Kasumi-1 (cell line): ENCODE data around the gene FAM83D.
"Not testable (repeated sequence)": the region's sequence is repeated elsewhere in the genome, so short reads cannot be mapped to it uniquely, and the experiment has no call there.

ENCODE experiments used
- DNase-seq, 2 experiments: peaks; one replicate each; lab custom pipeline; 2025; lab: John Stamatoyannopoulos, UW

FAM83D gene

DNA sequence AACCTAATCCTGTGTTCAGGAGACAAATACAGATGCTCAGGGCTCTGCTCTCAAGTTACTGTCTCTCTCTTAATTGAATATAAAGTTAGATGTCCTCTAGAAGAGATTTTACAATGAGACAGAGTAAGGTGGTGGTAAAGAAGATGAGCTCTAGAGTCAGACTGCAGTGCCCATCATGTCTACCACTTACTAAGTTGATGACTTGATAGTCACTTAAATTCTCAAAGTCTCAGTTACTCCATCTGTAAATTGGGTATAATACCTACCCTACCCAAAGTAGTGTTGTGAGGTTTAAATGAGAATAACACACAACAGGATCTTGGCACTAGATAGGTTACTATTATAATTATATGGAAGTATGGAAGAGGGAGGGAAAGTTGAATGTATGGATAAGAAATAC is 37.5 kb downstream of the FAM83D start:
- no peak for DNase-seq

DNA sequence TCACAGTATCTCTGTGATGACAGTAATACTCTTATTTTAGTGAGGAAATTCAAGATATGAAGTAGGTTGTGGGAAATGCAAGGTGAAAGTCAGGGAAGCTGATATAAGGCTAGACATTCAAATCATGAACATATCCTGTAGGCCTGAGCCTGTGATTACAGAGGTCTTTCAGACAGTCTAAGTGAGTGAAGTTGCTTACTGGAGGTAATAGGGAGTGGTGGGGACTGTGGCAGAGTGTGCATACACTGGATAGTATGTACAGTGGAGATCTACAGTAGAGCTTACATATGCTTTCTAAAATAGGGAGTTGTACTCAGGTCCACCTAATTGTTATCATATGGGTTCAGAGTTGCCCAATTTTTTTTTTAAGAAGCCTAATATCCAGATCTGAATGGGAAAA is 39.0 kb downstream of the FAM83D start:
- no peak for DNase-seq

DNA sequence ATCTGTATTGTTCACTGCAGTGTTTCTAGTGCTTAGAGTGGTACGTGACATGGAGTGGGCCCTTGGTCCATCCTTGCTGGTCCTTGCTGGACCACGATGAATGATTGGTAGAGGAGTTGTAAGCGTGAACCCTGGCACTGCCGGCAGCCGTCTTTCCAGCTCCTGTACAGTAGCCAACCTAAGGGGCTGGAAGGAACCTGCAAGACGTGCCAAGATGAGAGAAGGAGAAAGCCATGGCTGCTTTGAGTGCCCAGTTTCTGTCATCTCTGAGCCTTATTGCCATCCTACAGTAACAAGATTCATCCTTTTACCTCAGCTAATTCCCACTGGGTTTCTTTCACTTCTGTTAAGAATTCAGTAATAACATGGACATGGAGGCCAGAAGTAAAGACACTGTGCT is 41.9 kb downstream of the FAM83D start:
- no peak for DNase-seq

DNA sequence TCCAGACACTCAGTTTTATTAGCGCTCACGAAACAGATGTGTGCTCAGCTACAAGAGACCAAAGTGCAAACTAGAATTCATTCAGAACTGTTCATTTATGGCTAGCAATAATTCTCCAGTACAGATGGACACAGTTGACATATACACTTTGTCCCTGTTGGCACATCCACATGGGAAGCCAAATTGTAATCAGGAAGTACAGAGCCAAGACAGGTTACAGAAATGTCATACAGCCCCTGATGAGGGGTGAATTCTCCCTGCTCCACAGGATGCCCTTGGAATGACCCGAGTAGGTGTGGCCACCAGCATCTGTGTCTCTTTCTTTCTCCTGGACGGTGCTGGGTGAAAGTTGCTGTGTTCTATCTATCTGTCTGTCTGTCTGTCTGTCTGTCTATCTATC is 43.5 kb downstream of the FAM83D start:
- DNase-seq = no peak

DNA sequence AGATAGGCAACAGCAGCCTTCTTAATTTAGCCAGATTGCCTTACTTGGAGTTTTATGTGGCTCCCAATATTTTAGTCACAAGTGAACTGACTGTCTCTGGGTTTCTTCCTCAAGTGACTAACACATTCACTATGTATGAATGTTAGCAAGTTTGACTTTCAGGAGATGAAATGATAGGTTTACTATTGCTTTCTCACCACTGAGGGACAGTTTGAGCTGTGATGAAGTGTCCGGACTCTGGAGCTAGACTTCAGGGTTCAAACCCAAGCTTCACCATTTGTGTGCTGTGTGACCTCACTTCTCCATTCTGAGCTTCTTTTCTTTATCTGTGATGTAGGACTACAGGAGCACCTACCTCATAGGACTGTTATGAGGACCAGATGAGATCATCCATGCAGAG is 44.1 kb downstream of the FAM83D start:
- DNase-seq = no peak

DNA sequence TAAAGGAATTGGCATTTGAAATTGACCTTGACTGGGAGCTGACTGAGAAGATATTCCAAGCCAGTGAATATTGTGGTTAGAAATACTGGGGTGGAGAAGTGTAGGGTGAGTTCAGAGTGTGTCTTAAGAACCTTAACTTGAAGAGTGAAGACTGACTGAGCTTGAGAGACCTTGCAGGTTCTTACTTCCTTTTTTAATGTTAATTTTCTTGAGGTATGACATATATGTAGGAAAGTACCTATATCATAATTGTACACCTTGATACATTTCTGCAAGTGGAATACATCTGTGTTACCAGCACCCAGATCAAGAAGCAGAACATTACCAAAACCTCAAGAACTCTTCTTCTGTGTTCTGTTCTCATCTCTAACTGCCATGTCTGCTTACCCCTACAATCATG is 46.9 kb downstream of the FAM83D start:
- DNase-seq = no peak

DNA sequence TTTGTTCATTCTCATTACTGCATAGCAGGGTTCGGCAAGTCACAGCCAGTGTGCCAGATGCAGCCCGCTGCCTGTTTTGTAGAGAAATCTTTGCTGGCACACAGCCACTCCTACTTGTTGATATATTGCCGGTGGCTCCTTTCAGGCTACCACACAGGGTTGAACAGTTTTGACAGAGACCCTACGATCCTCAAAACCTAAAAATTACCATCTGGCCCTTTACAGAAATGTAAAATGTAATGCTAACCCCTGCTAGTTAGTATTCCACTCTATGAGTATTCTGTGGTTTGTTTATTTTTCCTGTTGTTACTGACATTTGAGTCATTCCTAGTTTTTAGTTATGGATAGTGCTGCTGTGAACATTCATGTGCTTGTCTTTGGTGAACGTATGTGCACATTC is 47.4 kb downstream of the FAM83D start:
- DNase-seq = no peak

DNA sequence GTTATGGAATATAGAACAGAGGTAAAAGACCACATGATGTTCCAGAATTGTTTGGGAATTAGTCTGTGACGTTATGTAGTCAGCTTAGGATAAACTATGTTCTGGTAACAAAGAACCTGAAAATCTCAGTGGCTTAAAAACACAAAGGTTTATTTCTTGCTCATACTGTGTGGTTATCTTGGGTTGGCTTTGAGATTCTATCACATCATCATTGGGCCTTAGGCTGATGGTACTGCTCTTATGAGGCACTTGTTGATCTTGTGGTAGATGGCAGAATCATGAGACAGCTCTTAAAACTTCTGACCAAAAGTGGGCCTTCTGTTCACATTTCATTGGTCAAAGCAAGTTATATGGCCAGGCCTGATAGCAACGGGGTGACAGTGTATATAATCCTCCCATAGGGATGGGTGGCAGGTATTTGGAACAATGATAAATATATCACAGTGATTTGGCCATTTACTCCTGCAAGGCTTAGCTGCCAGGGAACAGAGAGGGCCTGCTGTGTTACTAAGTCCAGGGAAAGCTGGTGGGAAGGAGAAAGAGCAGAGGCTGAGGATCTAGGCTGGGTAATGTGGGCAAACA is 49.4 kb downstream of the FAM83D start:
- no peak for DNase-seq

DNA sequence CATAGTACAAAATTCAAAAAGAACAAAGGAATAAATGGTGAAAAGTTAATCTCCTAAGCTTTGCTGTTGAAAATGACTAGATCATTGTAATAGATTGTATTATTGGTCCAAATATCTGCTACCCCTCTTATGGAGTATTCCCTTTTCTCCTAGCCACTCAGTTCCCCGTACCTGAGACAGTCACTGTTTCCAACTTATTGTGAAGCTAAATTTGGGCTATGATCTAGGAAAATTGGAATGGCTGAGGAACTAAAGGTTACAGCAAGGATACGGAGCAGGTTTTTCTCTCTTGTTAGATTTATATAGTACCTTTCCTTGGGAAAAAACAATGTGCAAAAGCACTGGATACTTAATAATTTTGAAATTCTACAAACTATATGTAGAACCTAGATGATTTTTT is 53.2 kb downstream of the FAM83D start:
- DNase-seq = no peak

DNA sequence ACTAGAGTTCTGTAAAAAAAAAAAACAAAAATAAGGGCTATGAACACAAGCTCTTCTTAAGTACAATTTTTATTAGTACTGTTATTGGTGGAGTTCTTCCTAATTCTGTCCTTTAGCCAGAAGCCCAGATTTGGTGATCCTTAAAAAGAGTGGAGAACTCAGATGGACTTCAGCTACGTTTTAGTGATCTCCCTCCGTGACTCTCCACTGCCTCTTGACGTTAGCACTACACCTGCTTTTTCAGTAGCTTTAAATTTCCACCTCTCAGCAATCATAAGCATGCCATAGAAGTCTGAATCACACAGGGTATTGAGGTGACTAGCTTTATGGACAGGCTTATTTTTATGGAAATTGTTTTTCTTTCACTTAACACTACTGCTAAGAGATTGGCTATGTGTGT is 53.6 kb downstream of the FAM83D start:
- no peak for DNase-seq

DNA sequence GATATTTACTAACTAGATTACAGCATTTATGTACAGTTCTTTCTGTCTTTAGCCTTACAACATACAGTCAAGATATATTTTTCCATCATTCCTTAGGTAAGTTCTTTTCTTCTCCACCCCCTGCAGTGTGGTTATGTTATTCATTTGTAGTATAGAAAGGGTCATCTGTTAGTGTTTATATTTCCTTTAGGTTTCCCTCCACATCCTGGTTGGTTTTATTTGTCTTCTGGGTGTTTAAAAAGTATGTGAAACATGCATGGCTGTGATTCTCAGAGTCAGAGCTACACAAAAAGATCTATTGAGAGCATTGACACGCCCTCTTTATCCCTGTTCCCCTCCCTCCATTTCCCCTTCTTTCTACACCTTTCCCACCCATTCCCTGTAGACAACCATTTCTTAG is 56.1 kb downstream of the FAM83D start:
- DNase-seq = no peak

DNA sequence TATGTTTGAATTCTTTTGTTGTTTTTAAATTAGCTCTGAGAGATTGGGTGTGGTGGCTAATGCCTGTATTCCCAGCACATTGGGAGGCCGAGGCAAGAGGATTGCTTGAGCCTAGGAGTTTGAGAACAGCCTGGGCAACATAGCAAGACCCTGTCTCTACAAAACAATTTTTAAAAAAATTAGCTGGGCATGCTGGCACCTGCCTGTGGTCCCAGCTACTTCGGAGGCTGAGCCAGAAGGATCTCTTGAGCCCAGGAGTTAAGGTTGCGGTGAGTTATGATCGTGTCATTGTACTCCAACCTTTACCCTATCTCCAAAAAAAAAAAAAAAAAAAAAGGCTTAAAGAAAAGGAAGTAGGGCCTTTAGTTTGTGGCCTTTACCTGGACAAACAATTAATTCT is 58.8 kb downstream of the FAM83D start:
- DNase-seq = no peak

DNA sequence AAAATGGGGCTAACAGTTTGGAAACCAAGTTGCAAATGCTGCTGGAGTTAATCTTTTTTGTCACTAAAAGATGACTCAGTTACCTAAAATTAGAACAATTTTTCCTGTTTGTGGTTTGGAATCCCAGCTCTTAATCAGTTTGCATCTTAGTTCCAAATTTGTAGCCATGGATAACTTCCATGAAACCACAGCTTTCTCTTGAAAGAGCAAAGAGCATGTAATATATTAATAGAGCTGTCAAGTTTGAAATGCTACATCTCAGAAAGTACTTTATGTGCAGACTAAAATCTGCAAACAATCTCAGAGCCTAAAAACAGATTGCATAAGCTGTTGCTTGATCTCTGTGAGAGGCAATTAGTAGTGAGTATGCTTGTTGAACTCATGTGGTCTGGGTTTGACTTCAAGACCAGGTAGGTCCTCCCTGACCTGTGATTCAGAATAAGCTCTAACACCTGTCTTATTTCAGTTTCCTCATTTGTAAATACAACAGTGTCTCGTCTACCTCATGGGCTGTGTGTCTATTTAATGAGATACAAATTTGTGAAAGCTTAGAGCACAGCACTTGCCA is 59.5 kb downstream of the FAM83D start:
- DNase-seq = peak in 1 of 2 experiments; percentile 17

DNA sequence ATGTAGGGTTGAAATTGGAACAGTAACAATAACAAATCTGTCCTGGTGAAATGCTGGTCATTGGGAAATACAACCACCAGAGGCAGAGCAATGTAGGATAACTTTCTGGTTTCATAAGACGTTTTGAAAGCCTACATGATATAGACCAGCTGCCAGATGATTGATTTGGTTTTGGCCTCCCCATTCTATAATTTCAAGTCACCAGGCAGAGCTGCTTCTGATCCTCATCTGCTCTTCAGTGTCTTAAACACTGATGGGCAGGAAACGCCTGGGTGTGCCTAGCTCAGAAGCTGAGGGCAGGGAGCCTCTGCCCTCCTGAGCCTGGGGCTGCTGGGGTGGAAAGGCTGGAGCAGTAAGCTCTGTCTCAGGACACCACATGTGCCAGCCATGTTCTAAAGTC is 60.4 kb downstream of the FAM83D start:
- no peak for DNase-seq

DNA sequence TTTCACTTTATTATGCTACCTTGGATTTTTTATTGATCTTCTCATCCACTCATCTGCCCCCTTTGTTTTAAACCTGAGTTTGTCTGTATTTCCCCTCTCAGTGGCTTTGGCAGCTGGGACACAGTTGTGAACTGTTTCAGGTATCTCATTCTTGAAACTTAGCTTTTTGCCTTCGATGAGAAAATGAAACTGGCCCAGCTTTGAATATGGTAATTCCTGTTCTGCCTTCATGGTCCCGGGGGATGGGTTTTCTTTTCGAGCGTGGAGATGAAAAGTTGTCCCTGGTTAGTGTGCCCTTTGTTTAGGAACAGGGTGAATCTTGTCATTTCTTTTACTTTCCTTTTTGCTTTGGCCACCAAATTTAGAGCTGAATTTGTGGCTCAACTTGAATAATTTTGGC is 61.6 kb downstream of the FAM83D start:
- no peak for DNase-seq

DNA sequence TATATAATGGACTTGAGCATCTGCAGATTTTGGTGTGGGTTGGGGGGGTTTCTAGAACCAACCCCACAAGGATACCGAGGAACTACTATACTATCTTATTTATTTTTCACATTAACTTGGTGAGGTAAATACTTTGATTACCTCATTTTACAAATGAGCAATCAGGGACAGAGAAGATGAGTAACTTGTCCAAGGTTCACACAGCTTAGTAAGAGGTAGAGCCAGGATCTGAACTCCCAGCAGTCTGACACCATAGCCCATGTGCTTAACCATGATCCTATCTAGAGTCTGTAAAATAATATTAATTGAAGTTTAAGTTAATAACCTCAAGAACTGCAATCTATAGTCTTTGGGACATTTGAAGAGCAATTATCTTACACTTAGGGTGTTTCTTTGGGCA is 64.5 kb downstream of the FAM83D start:
- DNase-seq = no peak

DNA sequence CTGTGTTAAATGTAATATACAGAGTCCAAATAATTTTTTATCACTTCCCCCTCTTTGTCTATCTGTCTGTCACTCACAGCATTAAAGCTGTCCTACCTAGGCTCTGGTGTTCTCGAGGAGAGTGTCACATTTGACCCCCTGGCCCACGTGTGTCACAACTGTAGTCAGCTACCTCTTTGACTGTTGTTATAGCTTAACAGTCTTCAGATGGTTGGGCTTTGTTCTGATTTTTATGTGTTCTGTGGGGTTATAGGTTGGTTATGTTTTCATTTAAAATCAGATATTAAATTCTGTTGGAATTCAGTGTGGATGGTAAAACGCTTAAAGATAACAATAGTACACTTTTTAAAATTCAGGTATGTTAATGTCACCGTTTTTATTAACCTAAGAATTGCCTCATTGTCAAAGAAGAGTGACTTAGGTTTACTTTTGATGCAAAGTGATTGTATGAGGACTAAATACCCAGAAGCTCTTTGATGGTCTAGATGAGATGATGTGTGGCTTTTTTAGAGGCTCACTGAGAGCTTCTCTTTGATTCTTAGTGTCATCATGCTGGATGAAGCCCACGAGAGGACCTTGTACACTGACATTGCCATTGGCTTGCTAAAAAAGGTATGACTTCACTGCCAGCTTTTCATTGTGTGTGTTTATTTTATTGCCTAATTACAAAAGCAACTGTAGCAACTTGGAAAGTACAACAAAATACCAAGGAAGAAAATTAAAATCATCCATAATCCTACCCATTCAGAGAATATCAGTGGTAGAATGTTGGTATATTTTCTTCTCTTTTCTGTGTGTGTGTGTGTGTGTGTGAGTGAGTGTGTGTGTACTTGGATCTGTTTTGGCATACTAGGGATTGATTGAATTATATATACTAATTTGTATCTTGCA is 65.8 kb downstream of the FAM83D start:
- no peak for DNase-seq

DNA sequence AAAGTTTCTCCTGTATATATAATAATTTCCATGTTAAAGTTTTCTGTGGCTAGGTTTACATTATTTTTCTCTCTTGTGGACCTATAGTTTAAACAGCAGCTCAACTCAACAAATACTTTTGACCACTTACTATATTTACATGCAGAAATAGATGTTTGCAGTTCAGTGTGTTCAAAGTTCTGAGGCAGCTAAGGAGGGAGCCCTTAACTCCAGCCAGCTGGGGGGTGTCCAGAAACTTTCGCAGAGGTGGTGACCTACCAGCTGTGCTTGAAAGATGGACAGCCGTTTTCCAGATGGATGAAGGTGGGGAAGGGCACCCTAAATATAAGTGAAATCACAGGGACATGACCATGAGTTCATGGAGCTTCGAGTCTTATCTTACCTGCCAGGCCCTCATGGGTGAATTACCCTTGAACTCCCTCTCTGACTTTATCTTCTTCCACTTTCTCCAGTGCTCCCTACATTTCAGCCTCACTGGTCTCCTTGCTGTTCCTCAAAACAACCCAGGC is 69.4 kb downstream of the FAM83D start:
- DNase-seq = no peak

DNA sequence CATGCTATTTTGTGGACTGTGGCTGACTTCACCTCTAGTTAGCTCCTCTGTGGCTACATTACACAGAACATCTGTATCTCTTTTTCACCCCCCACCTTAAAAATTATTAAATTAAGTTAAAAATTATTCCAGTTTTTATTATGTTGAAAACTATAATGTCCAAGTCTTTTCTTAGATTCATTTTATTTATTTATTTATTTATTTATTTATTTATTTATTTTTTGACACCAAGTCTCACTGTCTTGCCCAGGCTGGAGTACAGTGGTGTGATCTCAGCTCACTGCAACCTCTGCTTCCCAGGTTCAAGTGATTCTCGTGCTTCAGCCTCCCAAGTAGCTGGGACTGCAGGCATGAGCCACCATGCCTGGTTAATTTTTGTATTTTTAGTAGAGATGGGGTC is 70.6 kb downstream of the FAM83D start:
- not testable (repeated sequence) for DNase-seq

DNA sequence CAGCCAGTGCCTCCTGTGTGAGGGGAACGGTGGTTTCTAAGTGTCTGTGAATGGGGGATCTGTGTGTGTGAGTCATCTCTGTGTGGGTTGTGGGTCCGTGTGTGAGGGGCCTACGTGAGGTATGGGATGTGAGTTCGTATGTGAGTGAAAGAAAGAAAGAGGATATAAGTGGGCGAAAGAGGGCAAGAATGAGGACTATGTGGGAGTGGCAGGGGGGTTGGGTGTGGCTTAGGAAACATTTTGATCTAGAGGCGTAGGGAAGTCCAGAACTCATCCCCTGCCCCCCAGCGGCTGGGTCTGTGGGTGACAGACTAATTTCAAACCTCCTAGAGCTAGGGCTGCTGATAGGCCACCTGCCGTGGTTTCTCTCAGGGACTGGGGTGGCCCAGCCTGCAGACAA is 71.4 kb downstream of the FAM83D start:
- no peak for DNase-seq

DNA sequence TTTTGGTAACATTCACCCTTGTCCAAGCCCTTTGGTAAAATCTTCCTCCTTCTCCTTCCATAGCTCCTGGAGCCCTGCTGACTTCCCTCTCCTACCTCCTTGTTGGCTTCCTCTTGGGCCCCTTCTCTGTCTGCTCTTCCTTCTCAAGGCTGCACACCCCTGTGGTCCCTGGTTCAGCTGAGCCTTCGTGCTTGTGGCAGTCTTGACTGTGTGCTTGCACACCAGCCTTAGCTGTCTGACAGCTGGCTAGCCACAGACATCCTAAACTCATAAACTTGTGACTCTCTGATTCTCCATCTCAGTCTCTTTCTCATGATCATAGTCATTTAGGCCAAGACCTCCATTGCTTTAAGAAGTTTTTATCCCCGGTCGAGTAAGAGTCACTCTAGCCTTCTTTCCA is 73.0 kb downstream of the FAM83D start:
- no peak for DNase-seq

DNA sequence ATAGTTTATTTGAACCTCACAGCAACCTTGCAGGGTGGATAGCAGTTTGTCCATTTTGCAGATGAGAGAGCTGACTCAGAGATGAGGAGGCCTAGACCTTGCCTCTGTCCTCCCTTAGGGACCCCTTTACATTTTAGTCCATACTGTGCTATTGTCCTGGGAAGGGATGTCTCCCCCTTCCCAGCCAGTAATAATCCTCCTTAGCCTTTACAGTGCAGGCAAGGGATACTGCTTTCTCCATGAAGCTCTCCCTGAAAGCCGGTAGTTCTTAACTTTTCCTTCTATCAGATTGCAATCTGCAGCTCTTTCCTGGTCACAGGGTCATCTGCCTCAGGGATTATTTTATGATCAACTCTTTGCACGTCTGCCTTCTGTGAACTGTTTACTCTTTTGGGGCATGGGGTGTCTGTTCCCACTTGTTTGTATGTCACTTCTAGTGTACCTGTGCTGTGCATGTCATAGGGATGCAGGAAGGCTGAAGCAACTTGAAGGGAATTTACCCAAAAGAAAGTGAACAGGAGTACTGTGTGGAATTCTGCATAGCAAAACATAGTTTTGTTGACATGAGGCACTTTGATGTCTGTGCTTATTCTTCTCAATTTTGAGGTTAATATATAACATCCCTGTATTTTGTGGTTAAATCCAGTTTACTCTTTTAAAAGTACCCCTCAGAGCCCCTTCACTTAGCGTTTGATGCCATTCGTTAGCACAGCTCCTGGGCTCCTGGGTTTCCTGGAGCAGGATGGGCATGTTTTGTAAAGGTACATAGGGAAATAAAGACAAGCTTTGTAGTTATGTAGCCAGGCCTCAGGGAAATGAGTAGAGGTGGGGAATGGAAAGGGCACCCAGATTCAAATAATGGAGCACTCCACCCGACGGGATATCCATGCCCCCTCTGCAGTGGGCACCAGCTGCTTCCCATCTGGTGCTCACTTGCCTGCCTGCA is 74.0 kb downstream of the FAM83D start:
- no peak for DNase-seq
